ENCODE measurements around the gene RALGPS1.

DNA sequence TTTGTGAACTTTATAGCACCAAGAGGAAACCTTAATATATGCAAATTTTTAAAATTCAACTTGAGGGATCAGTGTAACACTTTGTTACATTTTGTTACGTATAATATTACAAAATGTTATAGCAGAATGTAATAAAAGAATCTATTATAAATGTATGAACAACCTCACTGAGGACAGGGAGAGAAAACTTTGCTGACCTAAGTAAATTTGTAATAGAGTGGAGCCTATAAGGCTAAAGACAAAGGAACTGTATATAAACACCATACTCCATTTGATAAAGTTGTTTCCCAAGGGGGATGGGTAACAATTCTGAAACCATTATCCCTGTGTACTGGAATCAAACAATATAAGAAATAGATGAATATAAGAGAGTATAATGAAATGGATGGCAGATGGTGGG is 130.6 kb downstream of the RALGPS1 start:
- TF ChIP-seq, protein P1, sequence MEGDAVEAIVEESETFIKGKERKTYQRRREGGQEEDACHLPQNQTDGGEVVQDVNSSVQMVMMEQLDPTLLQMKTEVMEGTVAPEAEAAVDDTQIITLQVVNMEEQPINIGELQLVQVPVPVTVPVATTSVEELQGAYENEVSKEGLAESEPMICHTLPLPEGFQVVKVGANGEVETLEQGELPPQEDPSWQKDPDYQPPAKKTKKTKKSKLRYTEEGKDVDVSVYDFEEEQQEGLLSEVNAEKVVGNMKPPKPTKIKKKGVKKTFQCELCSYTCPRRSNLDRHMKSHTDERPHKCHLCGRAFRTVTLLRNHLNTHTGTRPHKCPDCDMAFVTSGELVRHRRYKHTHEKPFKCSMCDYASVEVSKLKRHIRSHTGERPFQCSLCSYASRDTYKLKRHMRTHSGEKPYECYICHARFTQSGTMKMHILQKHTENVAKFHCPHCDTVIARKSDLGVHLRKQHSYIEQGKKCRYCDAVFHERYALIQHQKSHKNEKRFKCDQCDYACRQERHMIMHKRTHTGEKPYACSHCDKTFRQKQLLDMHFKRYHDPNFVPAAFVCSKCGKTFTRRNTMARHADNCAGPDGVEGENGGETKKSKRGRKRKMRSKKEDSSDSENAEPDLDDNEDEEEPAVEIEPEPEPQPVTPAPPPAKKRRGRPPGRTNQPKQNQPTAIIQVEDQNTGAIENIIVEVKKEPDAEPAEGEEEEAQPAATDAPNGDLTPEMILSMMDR (IDR thresholded peaks at IDR 0.05; ENCODE audit: poor library complexity): no peak
- no peak for TF ChIP-seq EZH2phosphoT487 (IDR thresholded peaks at IDR 0.05; ENCODE audit: low read depth, severe bottlenecking, unreplicated experiment)
